ENCODE results near the gene STXBP5L. TPM values are rescaled to one million over a fixed set of nuclear protein-coding genes. Genes with fewer than 3 reads are reported as not detected.
A peak's percentile ranks its signal among the peaks of the same experiment; 100 is the strongest.

STXBP5L gene
- polyA plus RNA-seq, 1 of the 3 experiments (the other 2 are of a cell fraction): 0.03 TPM

GRCh38 chr3:121126033-121126706, 218.2 kb downstream of the STXBP5L start:
- WGBS (ENCODE audit: low lambda C conversion rate): 0% methylated on average over 1 of the region's 1 CpG
- CTCF ChIA-PET: no interaction called here

GRCh38 chr3:121126707-121127035, 218.7 kb downstream of the STXBP5L start:
- WGBS (ENCODE audit: low lambda C conversion rate): 46% methylated on average over 2 of the region's 2 CpGs

More at GRCh38 chr3:121126033-121126706, 218.2 kb downstream of the STXBP5L start:
- no peaks in the 10 kb centered on the region for H3K9me3 ChIP-seq
- H3K4me1 ChIP-seq (ENCODE audit: control insufficient read depth in 1 of 2, insufficient read depth in 2 of 2, low read depth in 1 of 2, low read length in 1 of 2): peaks cover 0 to 2% of the 10 kb centered on the region in 2 experiments; a peak in 1 of 4 replicates
- no peak overlapping the region for H3K4me3 ChIP-seq (ENCODE audit: low read depth in 2 of 2, low read length in 1 of 2)
- no peaks in the 10 kb centered on the region for H3K9me2 ChIP-seq
- H3F3A ChIP-seq (replicated peaks; ENCODE audit: insufficient read depth): no peaks in the 10 kb centered on the region
- H3K9ac ChIP-seq: no peak overlapping the region
- H4K20me1 ChIP-seq (ENCODE audit: insufficient read depth): no peaks in the 10 kb centered on the region
- no peak overlapping the region for H2AFZ ChIP-seq (ENCODE audit: low read depth)
- no peaks in the 10 kb centered on the region for H3K27me3 ChIP-seq (ENCODE audit: insufficient read depth)
- no peak overlapping the region for H3K4me2 ChIP-seq
- POLR2A ChIA-PET: no interaction called here
- no peaks in the 10 kb centered on the region for H3K36me3 ChIP-seq (replicated peaks in 1 of 2; ENCODE audit: control insufficient read depth in 1 of 2, insufficient read depth in 2 of 2, low read length in 1 of 2)
- peak; percentile 16 for DNase-seq
- TF ChIP-seq IRF3 (IDR thresholded peaks at IDR 0.05; ENCODE audit: low read depth, low read length): no peak
- TF ChIP-seq POLR2AphosphoS5 (IDR thresholded peaks at IDR 0.05; ENCODE audit: low read depth, low read length): no peak
- TF ChIP-seq FOXJ3 (CRISPR knock-in tag; IDR thresholded peaks at IDR 0.05): 0 out of 2 replicates have a peak, but pooled peaks have one; percentile 22
- peak; percentile 60 for TF ChIP-seq GATA2 (CRISPR knock-in tag; IDR thresholded peaks at IDR 0.05)
- TF ChIP-seq EP300 (IDR thresholded peaks at IDR 0.05; ENCODE audit: borderline replicate concordance in 1 of 2, low read depth in 1 of 2, low read length in 1 of 2): peak in 1 of 2 experiments; percentile 67; a peak in 2 of 4 replicates
- peak; percentile 35; the same call in 1 of the 2 replicates for TF ChIP-seq RCOR1 (IDR thresholded peaks at IDR 0.05; ENCODE audit: low read length)
- TF ChIP-seq EZH2phosphoT487 (IDR thresholded peaks at IDR 0.05; ENCODE audit: borderline replicate concordance, low read depth): no peak
- peak; percentile 47 for TF ChIP-seq CHD2 (IDR thresholded peaks at IDR 0.05; ENCODE audit: low read length, partially characterized antibody)
- H3K27ac ChIP-seq (ENCODE audit: low read depth in 2 of 2, low read length in 1 of 2): peak overlapping the region in 1 of 2 experiments; percentile 47; a peak in 1 of 4 replicates
- H3K79me2 ChIP-seq (ENCODE audit: insufficient read depth): no peaks in the 10 kb centered on the region

More at GRCh38 chr3:121126707-121127035, 218.7 kb downstream of the STXBP5L start:
- H3K27me3 ChIP-seq (ENCODE audit: insufficient read depth): no peaks in the 10 kb centered on the region
- CTCF ChIA-PET: no interaction called here
- H4K20me1 ChIP-seq (ENCODE audit: insufficient read depth): no peaks in the 10 kb centered on the region
- POLR2A ChIA-PET: no interaction called here
- H3K4me2 ChIP-seq: no peak overlapping the region
- no peaks in the 10 kb centered on the region for H3K9me2 ChIP-seq
- H3K9me3 ChIP-seq: no peaks in the 10 kb centered on the region
- DNase-seq: no peak
- H3K4me1 ChIP-seq (ENCODE audit: control insufficient read depth in 1 of 2, insufficient read depth in 2 of 2, low read depth in 1 of 2, low read length in 1 of 2): peaks cover 0 to 2% of the 10 kb centered on the region in 2 experiments; a peak in 1 of 4 replicates
- H3K27ac ChIP-seq (ENCODE audit: low read depth in 2 of 2, low read length in 1 of 2): no peak overlapping the region; a peak in 1 of 4 replicates
- H3K36me3 ChIP-seq (replicated peaks in 1 of 2; ENCODE audit: control insufficient read depth in 1 of 2, insufficient read depth in 2 of 2, low read length in 1 of 2): no peaks in the 10 kb centered on the region
- H3K4me3 ChIP-seq (ENCODE audit: low read depth in 2 of 2, low read length in 1 of 2): no peak overlapping the region
- no peak overlapping the region for H2AFZ ChIP-seq (ENCODE audit: low read depth)
- H3K9ac ChIP-seq: no peak overlapping the region
- no peak for TF ChIP-seq JUND (IDR thresholded peaks at IDR 0.05)
- TF ChIP-seq ZBTB33 (IDR thresholded peaks at IDR 0.05; ENCODE audit: borderline replicate concordance, low read depth): no peak
- no peak for TF ChIP-seq NRF1 (IDR thresholded peaks at IDR 0.05; ENCODE audit: low read depth, low read length)
- no peak for TF ChIP-seq MAX (IDR thresholded peaks at IDR 0.05; ENCODE audit: low read depth)
- TF ChIP-seq GATA2 (CRISPR knock-in tag; IDR thresholded peaks at IDR 0.05): no peak
- TF ChIP-seq ELF1 (IDR thresholded peaks at IDR 0.05): no peak
- no peak for TF ChIP-seq REST (IDR thresholded peaks at IDR 0.05; ENCODE audit: low read depth, low read length)
- TF ChIP-seq SIN3A (IDR thresholded peaks at IDR 0.05; ENCODE audit: borderline replicate concordance, low read depth, low read length): no peak
- no peak for TF ChIP-seq EP300 (IDR thresholded peaks at IDR 0.05; ENCODE audit: borderline replicate concordance in 1 of 2, low read depth in 1 of 2, low read length in 1 of 2)
- no peak for TF ChIP-seq POLR2AphosphoS5 (IDR thresholded peaks at IDR 0.05; ENCODE audit: low read depth, low read length)
- H3F3A ChIP-seq (replicated peaks; ENCODE audit: insufficient read depth): no peaks in the 10 kb centered on the region
- H3K79me2 ChIP-seq (ENCODE audit: insufficient read depth): no peaks in the 10 kb centered on the region
